ENCODE results near the gene TRIM74.
"Not testable (repeated sequence)": the region's sequence is repeated elsewhere in the genome, so short reads cannot be mapped to it uniquely, and the experiment has no call there.

TRIM74 gene

GRCh38 chr7:72954563-72955198 lies 14.6 kb downstream of the TRIM74 start:
- DNase-seq: not testable (repeated sequence)

GRCh38 chr7:72953901-72954562 lies 15.2 kb downstream of the TRIM74 start:
- not testable (repeated sequence) for DNase-seq

GRCh38 chr7:72950432-72950831 lies 18.8 kb downstream of the TRIM74 start:
- not testable (repeated sequence) for DNase-seq

GRCh38 chr7:72949686-72950085 lies 19.6 kb downstream of the TRIM74 start:
- peak; percentile 18 for DNase-seq

- not testable (repeated sequence) for DNase-seq
Observed at GRCh38 chr7:72949276-72949675, 20.0 kb downstream of the TRIM74 start.

GRCh38 chr7:72948714-72949113 lies 20.6 kb downstream of the TRIM74 start:
- DNase-seq: not testable (repeated sequence)

- not testable (repeated sequence) for DNase-seq
Observed at GRCh38 chr7:72946130-72946745, 23.0 kb downstream of the TRIM74 start.

- not testable (repeated sequence) for DNase-seq
Observed at GRCh38 chr7:72945597-72945996, 23.7 kb downstream of the TRIM74 start.

GRCh38 chr7:72944937-72945336 lies 24.3 kb downstream of the TRIM74 start:
- not testable (repeated sequence) for DNase-seq

- DNase-seq: not testable (repeated sequence)
Observed at GRCh38 chr7:72942956-72943355, 26.3 kb downstream of the TRIM74 start.

- not testable (repeated sequence) for DNase-seq
Observed at GRCh38 chr7:72942022-72942705, 27.1 kb downstream of the TRIM74 start.

GRCh38 chr7:72928216-72928615 lies 41.0 kb downstream of the TRIM74 start:
- not testable (repeated sequence) for DNase-seq

GRCh38 chr7:72927791-72928190 lies 41.5 kb downstream of the TRIM74 start:
- not testable (repeated sequence) for DNase-seq

GRCh38 chr7:72925546-72926120 lies 43.6 kb downstream of the TRIM74 start:
- no peak for DNase-seq

- peak; percentile 85 for DNase-seq
Observed at GRCh38 chr7:72924733-72925545, 44.3 kb downstream of the TRIM74 start, which contains the start of gene POM121. POM121 (plus strand) TSS chr7:72925095; CDS start chr7:72925122, 27 bp downstream.

- no peak for DNase-seq
Observed at GRCh38 chr7:72924386-72924732, 44.9 kb downstream of the TRIM74 start.

- peak; percentile 12 for DNase-seq
Observed at GRCh38 chr7:72919256-72919775, 50.0 kb downstream of the TRIM74 start.

- DNase-seq: peak; percentile 55
Observed at GRCh38 chr7:72914756-72915525, 54.3 kb downstream of the TRIM74 start.

- DNase-seq: not testable (repeated sequence)
Observed at GRCh38 chr7:72913750-72914149, 55.5 kb downstream of the TRIM74 start.

GRCh38 chr7:72911395-72911794 lies 57.9 kb downstream of the TRIM74 start:
- not testable (repeated sequence) for DNase-seq
